ENCODE results near the gene OPN5. TPM values are rescaled to one million over a fixed set of nuclear protein-coding genes. Genes with fewer than 3 reads are reported as not detected.
A peak's percentile ranks its signal among the peaks of the same experiment; 100 is the strongest.
"Not testable (repeated sequence)": the region's sequence is repeated elsewhere in the genome, so short reads cannot be mapped to it uniquely, and the experiment has no call there.

OPN5 gene
- 0.06 TPM in 1 of 2 replicates, not detected in the other for total RNA-seq (2014; rRNA removed; shearing (Covaris generic))

- no peak for DNase-seq (ENCODE audit: low read depth)
Measured at GRCh38 chr6:47781732-47782131, at the start of gene OPN5. Gene OPN5, plus strand, starts transcription at chr6:47782032. Its CDS starts 35 bp downstream, at chr6:47782067.

DNA sequence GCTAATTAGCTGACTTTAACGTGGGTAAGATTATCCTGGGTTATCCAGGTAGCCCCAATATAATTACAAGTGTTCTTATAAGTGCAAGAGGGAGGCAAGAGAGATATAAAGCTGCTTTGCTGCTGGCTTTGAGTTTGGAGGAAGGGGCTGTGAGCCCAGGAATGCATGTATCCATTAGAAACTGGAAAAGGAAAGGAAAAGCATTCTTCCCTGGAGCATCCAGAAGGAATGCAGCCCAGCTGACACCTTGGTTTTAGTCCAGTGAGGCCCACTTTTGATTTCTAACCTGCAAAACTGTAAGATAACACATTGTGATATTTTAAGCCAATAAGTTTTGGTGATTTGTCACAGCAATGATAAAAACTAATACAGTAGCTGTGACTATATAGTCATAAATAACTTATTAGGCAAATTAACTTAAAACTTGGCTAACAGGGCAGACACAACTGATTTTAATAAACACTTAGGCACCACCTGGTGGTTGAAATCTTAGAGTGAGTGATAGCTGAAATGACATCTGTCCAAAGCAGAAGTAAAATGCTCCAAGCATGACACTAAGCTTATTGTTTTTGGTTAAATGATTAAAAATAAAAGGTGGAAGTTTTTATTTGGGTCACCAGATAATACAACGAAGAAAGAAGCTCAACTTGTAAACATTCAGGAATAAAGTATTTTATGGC lies 47.8 kb upstream of the OPN5 start:
- peak; percentile 16 for DNase-seq (ENCODE audit: low read depth)

- no peak for DNase-seq (ENCODE audit: low read depth)
Measured at GRCh38 chr6:47734831-47735481, 46.9 kb upstream of the OPN5 start.

DNA sequence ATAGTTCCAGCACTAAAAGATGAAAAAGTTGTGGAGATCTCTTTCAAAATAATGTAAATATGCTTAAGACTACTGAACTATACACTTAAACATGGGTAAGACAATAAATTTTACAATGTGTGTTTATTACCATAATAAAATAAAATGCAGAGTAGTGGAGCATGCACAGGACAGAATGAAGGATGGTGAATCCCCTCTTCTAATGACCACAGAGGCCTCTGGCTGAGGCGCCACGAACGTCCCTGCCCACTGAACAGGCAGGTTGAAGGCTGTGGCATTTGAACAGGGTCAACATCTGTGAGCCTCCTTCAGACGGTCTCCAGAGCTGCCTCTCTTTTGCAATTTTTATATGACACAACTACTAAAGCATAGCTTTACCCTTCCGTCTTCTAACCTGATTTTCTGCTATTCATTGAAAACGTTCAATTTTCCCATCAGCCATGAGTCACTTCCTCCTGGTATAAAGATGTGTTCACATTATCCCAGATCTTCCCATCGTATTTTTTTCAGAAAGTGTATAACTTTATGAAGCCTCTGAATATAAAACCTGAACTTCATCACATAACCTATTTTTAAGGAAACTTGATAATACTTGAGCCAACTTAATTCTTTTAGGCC lies 45.6 kb upstream of the OPN5 start:
- DNase-seq (ENCODE audit: low read depth) = no peak

GRCh38 chr6:47737406-47737805 lies 44.4 kb upstream of the OPN5 start:
- no peak for DNase-seq (ENCODE audit: low read depth)

DNA sequence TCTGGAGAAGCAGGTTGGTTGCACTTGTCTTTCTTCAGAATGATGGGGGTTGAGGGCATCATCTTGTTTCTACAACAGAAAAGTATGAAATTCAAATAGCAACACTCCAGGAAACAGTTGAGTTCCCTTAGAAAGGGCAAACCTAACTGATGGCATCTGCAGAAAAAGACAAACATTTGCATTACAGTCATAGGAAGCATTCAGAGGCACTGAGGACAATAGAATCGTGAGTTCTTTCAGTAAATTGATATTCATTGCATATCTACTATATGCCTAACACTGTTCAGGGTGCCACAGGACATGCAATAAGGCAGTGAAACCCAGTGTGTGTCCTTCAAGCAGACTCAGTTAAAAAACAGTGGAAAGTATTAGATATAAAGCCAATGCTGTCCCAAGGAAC lies 41.1 kb upstream of the OPN5 start:
- DNase-seq (ENCODE audit: low read depth) = no peak

GRCh38 chr6:47741807-47742206 lies 40.0 kb upstream of the OPN5 start:
- DNase-seq (ENCODE audit: low read depth) = peak; percentile 78

- DNase-seq (ENCODE audit: low read depth) = no peak
Measured at GRCh38 chr6:47743744-47744143, 38.1 kb upstream of the OPN5 start.

- not testable (repeated sequence) for DNase-seq (ENCODE audit: low read depth)
Measured at GRCh38 chr6:47745269-47745668, 36.6 kb upstream of the OPN5 start.

DNA sequence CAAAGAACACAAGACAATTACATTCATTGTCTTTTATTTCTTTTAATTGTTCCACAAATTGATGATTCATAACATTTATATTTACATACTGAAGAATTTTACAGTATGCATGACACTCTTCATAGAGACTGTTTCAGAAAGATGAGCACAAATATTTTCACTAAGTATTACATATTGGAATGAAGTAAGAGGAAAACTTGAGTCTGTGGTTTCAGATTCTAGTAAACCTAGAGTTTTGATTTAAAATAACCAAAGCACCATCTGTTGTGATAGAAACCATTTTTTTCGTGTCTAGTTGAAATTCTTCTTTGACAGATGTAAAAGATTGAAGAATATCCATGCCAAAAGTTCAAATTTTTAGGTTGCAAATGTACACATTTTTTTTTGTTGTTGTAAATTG lies 32.1 kb upstream of the OPN5 start:
- no peak for DNase-seq (ENCODE audit: low read depth)

DNA sequence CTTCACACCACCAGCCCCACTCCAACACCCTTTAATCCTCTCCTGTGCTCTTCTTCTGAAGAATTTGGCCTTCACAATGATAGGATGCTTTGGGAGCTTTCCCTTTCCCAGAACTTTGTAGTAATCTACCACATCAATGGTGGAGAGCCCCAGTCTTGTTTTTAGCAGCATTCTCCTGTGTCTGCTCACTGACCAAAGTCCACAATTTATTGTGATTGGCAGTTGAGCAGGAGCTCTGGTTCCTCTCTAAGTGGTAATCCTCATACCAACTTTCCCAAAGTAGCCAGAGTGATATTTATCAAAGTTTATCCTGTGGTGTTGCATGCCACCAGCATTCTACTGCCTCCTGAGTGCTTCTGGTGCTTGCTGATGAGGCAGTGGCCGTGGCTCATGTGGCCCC lies 29.0 kb upstream of the OPN5 start:
- DNase-seq (ENCODE audit: low read depth) = no peak

- no peak for DNase-seq (ENCODE audit: low read depth)
Measured at GRCh38 chr6:47759364-47759763, 22.5 kb upstream of the OPN5 start.

- no peak for DNase-seq (ENCODE audit: low read depth)
Measured at GRCh38 chr6:47762502-47762901, 19.3 kb upstream of the OPN5 start.

DNA sequence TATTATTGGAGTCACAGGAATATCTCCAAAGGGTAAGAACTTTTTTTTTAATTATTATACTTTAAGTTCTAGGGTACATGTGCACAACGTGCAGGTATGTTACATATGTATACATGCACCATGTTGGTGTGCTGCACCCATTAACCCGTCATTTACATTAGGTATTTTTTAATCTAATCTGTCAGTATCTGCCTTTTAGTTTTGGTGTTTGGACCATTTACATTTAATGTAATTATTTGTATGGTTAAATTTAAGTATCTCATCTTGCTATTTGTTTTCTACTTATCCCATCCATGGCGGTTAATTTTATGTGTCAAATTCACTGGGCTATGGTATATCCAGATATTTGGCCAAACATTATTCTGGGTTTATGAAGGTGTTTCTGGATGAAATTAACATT lies 15.4 kb upstream of the OPN5 start:
- no peak for DNase-seq (ENCODE audit: low read depth)

GRCh38 chr6:47767102-47767501 lies 14.7 kb upstream of the OPN5 start:
- no peak for DNase-seq (ENCODE audit: low read depth)

GRCh38 chr6:47769982-47770381 lies 11.8 kb upstream of the OPN5 start:
- no peak for DNase-seq (ENCODE audit: low read depth)

- no peak for DNase-seq (ENCODE audit: low read depth)
Measured at GRCh38 chr6:47772359-47772758, 9.5 kb upstream of the OPN5 start.

DNA sequence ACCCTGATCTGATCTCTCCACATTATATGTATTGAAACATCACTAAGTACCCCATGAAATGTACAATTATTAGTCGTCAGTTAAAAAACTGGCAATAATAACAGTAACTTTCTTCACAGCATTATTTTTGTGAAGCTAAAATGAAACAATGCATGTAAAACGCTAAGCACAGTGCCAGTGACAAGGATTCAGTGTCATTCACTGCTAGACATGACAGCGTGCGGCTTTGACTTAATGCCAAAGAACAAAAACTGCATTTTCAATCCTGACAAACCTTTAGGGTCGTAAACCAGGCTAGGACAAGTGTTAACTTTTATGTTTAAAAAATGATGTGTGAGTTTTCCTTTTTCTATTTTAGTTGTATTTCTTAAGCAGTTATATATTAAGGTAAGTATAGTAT lies 8.8 kb upstream of the OPN5 start:
- no peak for DNase-seq (ENCODE audit: low read depth)

DNA sequence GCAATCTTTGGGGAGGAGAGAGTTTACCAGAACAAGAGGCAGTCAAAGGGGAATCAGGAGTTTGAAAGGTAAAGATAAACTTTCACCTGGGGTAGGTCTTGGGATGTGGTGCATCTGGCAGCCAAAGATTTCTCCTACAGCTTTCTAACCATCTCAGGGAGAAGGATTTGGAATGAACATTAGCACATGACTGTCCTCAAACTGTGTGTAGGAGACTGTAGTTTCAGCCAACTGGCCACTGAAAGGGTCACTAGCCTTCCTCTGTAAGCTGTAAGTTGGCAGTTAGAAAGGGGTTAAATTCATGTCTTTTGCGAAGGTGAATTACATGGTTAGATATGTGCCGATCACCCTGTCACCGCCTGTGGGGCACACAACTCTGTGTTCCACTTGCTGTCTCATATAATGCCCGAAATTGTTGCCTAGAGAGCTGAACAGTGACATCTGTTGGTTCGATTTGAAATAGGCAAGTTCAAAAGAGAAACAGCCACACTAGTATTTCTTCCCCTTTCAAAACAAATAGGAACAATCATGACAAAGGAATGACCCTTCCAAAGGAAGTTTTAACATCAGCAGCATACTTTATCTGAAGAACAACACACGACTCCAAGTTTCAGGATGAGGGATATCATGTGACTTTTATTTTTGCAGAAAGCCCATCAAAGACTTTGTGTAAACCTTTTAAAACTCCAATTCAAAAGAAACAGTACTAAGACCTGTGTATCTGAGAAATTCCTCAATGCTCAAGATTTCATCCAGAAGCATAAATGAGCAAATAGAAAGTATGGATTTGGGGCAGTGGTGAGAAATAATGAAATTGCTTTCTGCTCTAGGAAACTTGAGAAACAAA lies 1.1 kb upstream of the OPN5 start:
- DNase-seq (ENCODE audit: low read depth) = peak; percentile 65

- no peak for DNase-seq (ENCODE audit: low read depth)
Measured at GRCh38 chr6:47785182-47785581, 3.4 kb downstream of the OPN5 start.

- peak; percentile 71 for DNase-seq (ENCODE audit: low read depth)
Measured at GRCh38 chr6:47787620-47788497, 6.0 kb downstream of the OPN5 start.
